Measurements from ENCODE around the gene NDUFB5. TPM values are rescaled to one million over a fixed set of nuclear protein-coding genes. Genes with fewer than 3 reads are reported as not detected.

NDUFB5 gene
- total and polyA plus RNA-seq, 4 donors = 44.8 to 149 (median 73.2) TPM

- Histone ChIP-seq H3K27ac (ENCODE audit: low read depth in 1 of 2, low read length in 1 of 2) (no peak overlapping the region), H3K36me3 (ENCODE audit: control insufficient read depth in 4 of 4, insufficient read depth in 4 of 4, low read length in 4 of 4) (peaks cover 13 to 46% (median 22%) of the 10 kb centered on the region in 4 donors), H3K27me3 (ENCODE audit: control insufficient read depth in 3 of 3, insufficient read depth in 3 of 3, low read length in 2 of 3) (no peaks in the 10 kb centered on the region), H3K4me1 (ENCODE audit: control insufficient read depth in 5 of 5, insufficient read depth in 5 of 5, low read length in 5 of 5) (peaks cover 0 to 9% (median 4%) of the 10 kb centered on the region in 5 donors), H3K4me3 (no peak overlapping the region), H3K9me3 (ENCODE audit: control insufficient read depth in 4 of 4, insufficient read depth in 3 of 4, low read length in 3 of 4) (no peaks in the 10 kb centered on the region), H3K9ac (ENCODE audit: insufficient read depth in 1 of 2, low read length in 2 of 2) (no peak overlapping the region)
- no peak for TF ChIP-seq CTCF (IDR thresholded peaks at IDR 0.05; ENCODE audit: control extremely low read depth, extremely low read depth)
- ATAC-seq (ENCODE audit: insufficient read depth, low FRiP score) (no peak), DNase-seq (no peak)
- 87 to 89% methylated on average over 4 of the region's 4 CpGs for WGBS, 2 donors
These were observed 5.1 kb upstream of the NDUFB5 start for GRCh38 chr3:179599531-179599930.

- no peak overlapping the region for H3K4me3 ChIP-seq
- H3K9ac ChIP-seq (ENCODE audit: insufficient read depth in 1 of 2, low read length in 2 of 2) = peak overlapping the region in 1 of 2 donors; percentile 13
- TF ChIP-seq CTCF (IDR thresholded peaks at IDR 0.05; ENCODE audit: control extremely low read depth, extremely low read depth) = no peak
- ATAC-seq (ENCODE audit: insufficient read depth, low FRiP score) (no peak), DNase-seq (no peak)
- 70 to 71% methylated on average over 4 of the region's 4 CpGs for WGBS, 2 donors
- H3K36me3 ChIP-seq (ENCODE audit: control insufficient read depth in 4 of 4, insufficient read depth in 4 of 4, low read length in 4 of 4) = peaks cover 8 to 29% (median 16%) of the 10 kb centered on the region in 4 donors
- H3K4me1 ChIP-seq (ENCODE audit: control insufficient read depth in 5 of 5, insufficient read depth in 5 of 5, low read length in 5 of 5) = peaks cover 0 to 9% (median 4%) of the 10 kb centered on the region in 5 donors
- H3K9me3 ChIP-seq (ENCODE audit: control insufficient read depth in 4 of 4, insufficient read depth in 3 of 4, low read length in 3 of 4) = no peaks in the 10 kb centered on the region
- no peaks in the 10 kb centered on the region for H3K27me3 ChIP-seq (ENCODE audit: control insufficient read depth in 3 of 3, insufficient read depth in 3 of 3, low read length in 2 of 3)
- H3K27ac ChIP-seq (ENCODE audit: low read depth in 1 of 2, low read length in 1 of 2) = no peak overlapping the region
These were observed 1.3 kb upstream of the NDUFB5 start for GRCh38 chr3:179603321-179603720.

- Histone ChIP-seq H3K4me1 (ENCODE audit: control insufficient read depth in 5 of 5, insufficient read depth in 5 of 5, low read length in 5 of 5) (peaks cover 0 to 9% (median 4%) of the 10 kb centered on the region in 5 donors), H3K27me3 (ENCODE audit: control insufficient read depth in 3 of 3, insufficient read depth in 3 of 3, low read length in 2 of 3) (no peaks in the 10 kb centered on the region), H3K4me3 (peak overlapping the region; percentile 73), H3K9me3 (ENCODE audit: control insufficient read depth in 4 of 4, insufficient read depth in 3 of 4, low read length in 3 of 4) (no peaks in the 10 kb centered on the region), H3K9ac (ENCODE audit: insufficient read depth in 1 of 2, low read length in 2 of 2) (peak overlapping the region; percentile 96 to 98), H3K36me3 (ENCODE audit: control insufficient read depth in 4 of 4, insufficient read depth in 4 of 4, low read length in 4 of 4) (peaks cover 4 to 26% (median 12%) of the 10 kb centered on the region in 4 donors), H3K27ac (ENCODE audit: low read depth in 1 of 2, low read length in 1 of 2) (peak overlapping the region; percentile 84 to 95)
- DNase-seq (no peak), ATAC-seq (ENCODE audit: insufficient read depth, low FRiP score) (no peak)
- no peak for TF ChIP-seq CTCF (IDR thresholded peaks at IDR 0.05; ENCODE audit: control extremely low read depth, extremely low read depth)
- 0 to 1% methylated on average over 3 of the region's 3 CpGs for WGBS, 2 donors
These were observed 763 bp upstream of the NDUFB5 start for GRCh38 chr3:179603831-179604230.

- Histone ChIP-seq H3K9me3 (ENCODE audit: control insufficient read depth in 4 of 4, insufficient read depth in 3 of 4, low read length in 3 of 4) (no peaks in the 10 kb centered on the region), H3K4me1 (ENCODE audit: control insufficient read depth in 5 of 5, insufficient read depth in 5 of 5, low read length in 5 of 5) (peaks cover 0 to 11% (median 6%) of the 10 kb centered on the region in 5 donors), H3K4me3 (no peak overlapping the region), H3K36me3 (ENCODE audit: control insufficient read depth in 4 of 4, insufficient read depth in 4 of 4, low read length in 4 of 4) (peaks cover 0 to 12% (median 6%) of the 10 kb centered on the region in 4 donors), H3K27me3 (ENCODE audit: control insufficient read depth in 3 of 3, insufficient read depth in 3 of 3, low read length in 2 of 3) (no peaks in the 10 kb centered on the region), H3K27ac (ENCODE audit: low read depth in 1 of 2, low read length in 1 of 2) (no peak overlapping the region), H3K9ac (ENCODE audit: insufficient read depth in 1 of 2, low read length in 2 of 2) (no peak overlapping the region)
- 94% methylated on average over 4 of the region's 4 CpGs for WGBS, 2 donors
- DNase-seq (no peak), ATAC-seq (ENCODE audit: insufficient read depth, low FRiP score) (no peak)
- TF ChIP-seq CTCF (IDR thresholded peaks at IDR 0.05; ENCODE audit: control extremely low read depth, extremely low read depth) = no peak
These were observed 2.0 kb downstream of the NDUFB5 start for GRCh38 chr3:179606534-179607085.

All from lung (tissue), 12 donors.